ENCODE results near the gene NARF.
A peak's percentile ranks its signal among the peaks of the same experiment; 100 is the strongest.

The NARF gene

DNA sequence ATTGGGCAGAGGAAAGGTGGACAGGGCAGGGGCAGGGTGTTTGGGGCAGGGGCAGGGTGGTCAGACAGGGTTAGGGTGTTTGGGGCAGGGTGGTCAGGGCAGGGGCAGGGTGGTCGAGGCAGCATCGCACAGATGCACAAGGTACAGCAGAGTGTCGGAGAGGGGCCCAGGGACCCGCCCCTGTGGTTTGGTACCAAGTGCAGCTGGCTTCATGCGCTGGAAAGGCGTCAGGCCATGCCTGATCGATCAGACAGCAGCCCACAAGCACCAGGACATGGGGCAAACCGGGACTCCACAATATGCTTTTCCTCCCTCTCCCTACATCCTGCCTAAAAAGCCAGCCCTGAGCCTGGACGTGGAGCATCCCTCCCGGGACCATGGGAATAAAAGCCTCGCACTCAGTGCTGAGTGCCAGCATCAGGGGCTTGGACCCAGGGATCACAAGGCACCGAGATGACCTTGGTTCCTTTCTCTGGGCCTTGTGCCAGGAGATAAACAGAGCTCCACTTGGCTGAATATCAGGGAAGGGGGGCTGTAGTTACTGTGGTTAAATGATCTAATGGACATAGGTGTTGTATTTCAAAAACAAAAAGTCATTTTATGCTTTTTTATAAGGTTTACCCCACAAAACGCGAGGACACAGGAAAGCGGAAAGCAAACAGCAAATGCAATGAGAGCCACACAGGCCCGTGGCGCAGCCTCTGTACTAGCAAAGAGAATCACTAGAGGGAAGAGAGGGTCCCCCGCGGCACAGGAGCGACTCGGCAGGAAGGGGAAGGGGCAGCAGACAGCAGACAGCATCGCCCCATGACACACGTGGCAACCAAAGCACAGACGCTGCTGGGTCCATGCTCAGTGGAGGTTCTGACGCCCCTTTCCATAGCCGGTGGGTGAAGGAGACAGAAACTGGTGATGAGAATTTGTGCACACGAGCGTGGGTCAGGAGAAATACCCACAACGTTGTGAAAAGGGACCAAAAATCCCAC lies 45.7 kb upstream of the NARF start:
- Histone ChIP-seq H3K27me3 (ENCODE audit: insufficient read depth, low read depth, severe bottlenecking) (no peaks in the 10 kb centered on the region), H3K9me3 (ENCODE audit: severe bottlenecking) (no peaks in the 10 kb centered on the region), H3K27ac (no peak overlapping the region), H3K36me3 (peaks cover 29% of the 10 kb centered on the region), H3K4me3 (ENCODE audit: low read depth, low read length) (no peak overlapping the region)
- DNase-seq: no peak
- TF ChIP-seq, protein P1, sequence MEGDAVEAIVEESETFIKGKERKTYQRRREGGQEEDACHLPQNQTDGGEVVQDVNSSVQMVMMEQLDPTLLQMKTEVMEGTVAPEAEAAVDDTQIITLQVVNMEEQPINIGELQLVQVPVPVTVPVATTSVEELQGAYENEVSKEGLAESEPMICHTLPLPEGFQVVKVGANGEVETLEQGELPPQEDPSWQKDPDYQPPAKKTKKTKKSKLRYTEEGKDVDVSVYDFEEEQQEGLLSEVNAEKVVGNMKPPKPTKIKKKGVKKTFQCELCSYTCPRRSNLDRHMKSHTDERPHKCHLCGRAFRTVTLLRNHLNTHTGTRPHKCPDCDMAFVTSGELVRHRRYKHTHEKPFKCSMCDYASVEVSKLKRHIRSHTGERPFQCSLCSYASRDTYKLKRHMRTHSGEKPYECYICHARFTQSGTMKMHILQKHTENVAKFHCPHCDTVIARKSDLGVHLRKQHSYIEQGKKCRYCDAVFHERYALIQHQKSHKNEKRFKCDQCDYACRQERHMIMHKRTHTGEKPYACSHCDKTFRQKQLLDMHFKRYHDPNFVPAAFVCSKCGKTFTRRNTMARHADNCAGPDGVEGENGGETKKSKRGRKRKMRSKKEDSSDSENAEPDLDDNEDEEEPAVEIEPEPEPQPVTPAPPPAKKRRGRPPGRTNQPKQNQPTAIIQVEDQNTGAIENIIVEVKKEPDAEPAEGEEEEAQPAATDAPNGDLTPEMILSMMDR (IDR thresholded peaks at IDR 0.05; ENCODE audit: low read depth, low read length): no peak

DNA sequence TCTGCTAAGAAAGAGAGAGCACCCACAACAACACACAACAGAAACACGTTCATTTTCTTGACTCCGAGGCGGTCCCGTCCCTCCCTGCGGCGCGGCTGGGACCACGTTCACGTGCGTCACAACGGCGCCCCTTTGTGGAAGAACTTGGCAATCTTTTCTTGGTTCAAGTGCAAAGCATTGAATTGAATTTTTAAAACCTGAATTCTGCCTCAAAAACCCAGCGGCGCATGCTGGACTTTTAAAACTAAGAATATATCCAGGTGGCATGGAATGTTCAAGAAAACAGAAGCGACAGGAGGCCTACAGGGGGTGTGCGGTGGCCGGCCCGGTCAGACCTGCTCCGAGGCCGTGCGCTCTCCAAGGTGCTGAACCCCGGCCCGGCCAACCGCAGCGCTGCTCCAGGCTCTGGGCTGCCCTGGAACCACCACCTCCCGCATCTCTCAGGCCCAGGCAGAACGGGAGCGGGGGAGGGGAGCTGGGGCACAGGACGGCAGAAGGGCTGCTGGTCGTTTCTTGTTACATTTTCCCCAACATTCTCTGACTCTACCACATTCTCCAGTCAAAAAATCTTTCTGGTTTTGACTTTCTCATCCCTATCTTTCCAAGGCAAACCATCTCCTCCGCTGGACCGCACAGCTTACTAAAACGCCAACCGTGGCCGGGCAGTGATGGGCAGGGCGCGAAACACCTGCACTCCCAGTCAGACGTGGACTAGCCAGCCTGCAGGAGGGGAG lies 43.8 kb upstream of the NARF start:
- TF ChIP-seq, protein P1 (IDR thresholded peaks at IDR 0.05; ENCODE audit: low read depth, low read length): peak; percentile 76
- Histone ChIP-seq H3K9me3 (ENCODE audit: severe bottlenecking) (no peaks in the 10 kb centered on the region), H3K4me3 (ENCODE audit: low read depth, low read length) (no peak overlapping the region), H3K36me3 (peaks cover 30% of the 10 kb centered on the region), H3K27me3 (ENCODE audit: insufficient read depth, low read depth, severe bottlenecking) (no peaks in the 10 kb centered on the region), H3K27ac (peak overlapping the region; percentile 32)
- peak; percentile 85 for DNase-seq

DNA sequence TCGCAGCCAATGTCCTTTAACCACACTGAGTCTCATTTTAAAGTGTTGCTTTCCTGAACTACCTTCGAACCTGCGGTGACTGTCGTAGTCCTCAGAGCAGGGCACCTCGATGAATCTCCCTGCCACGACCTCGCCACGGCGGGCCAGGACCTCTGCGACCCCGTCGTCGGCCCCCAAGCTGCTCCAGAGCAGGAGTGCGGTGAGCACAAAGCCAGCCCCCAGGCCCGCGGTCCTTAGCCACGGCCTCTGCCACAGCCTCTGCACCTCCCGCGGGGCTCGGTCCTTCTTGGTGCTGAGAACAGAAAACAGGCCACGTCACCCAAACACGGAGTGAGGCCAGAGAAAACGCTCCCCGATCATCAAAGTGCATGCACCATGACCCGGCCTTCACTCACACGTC lies 43.2 kb upstream of the NARF start:
- TF ChIP-seq, protein P1 (IDR thresholded peaks at IDR 0.05; ENCODE audit: low read depth, low read length): no peak
- Histone ChIP-seq H3K27ac (peak overlapping the region; percentile 32), H3K4me3 (ENCODE audit: low read depth, low read length) (no peak overlapping the region), H3K36me3 (peaks cover 36% of the 10 kb centered on the region), H3K9me3 (ENCODE audit: severe bottlenecking) (no peaks in the 10 kb centered on the region), H3K27me3 (ENCODE audit: insufficient read depth, low read depth, severe bottlenecking) (no peaks in the 10 kb centered on the region)
- DNase-seq: no peak

DNA sequence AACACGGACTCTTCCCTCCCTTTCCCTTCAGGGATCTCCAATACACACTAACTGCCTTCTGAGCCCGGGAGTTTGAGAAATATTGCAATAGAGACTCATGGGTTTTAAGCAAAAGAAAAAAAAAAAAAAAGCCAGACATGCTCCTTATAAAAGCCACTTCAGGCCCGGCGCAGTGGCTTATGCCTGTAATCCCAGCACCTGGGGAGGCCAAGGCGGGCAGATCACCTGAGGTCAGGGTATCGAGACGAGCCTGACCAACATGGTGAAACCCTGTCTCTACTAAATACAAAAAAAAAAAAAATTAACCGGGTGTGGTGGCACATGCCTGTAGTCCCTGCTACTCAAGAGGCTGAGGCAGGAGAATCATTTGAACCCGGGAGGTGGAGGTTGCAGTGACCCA lies 42.8 kb upstream of the NARF start:
- TF ChIP-seq, protein P1 (IDR thresholded peaks at IDR 0.05; ENCODE audit: low read depth, low read length): no peak
- Histone ChIP-seq H3K36me3 (peaks cover 41% of the 10 kb centered on the region), H3K4me3 (ENCODE audit: low read depth, low read length) (no peak overlapping the region), H3K9me3 (ENCODE audit: severe bottlenecking) (no peaks in the 10 kb centered on the region), H3K27ac (peak overlapping the region; percentile 32), H3K27me3 (ENCODE audit: insufficient read depth, low read depth, severe bottlenecking) (no peaks in the 10 kb centered on the region)
- peak; percentile 66 for DNase-seq

DNA sequence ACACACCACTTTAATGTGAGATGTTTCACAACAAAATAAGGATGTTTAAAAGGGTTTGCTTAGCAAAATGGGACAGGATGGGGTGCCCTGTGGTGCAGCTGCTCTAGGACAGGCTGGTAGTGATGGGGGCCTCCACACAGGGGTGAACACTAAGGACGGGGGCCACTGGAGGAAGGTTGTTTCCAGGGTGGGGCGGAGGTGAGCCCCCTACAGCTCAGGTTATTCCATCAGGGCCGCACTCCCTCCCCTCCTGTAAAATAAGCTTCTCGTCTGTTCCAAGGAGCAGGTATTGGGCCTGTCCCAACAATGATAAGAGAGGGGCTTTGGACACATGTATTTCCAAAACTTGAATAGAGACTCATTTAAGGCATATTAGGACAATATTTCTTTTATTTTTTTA lies 42.3 kb upstream of the NARF start:
- Histone ChIP-seq H3K27me3 (ENCODE audit: insufficient read depth, low read depth, severe bottlenecking) (no peaks in the 10 kb centered on the region), H3K27ac (no peak overlapping the region), H3K4me3 (ENCODE audit: low read depth, low read length) (no peak overlapping the region), H3K9me3 (ENCODE audit: severe bottlenecking) (no peaks in the 10 kb centered on the region), H3K36me3 (peaks cover 43% of the 10 kb centered on the region)
- no peak for DNase-seq
- TF ChIP-seq, protein P1 (IDR thresholded peaks at IDR 0.05; ENCODE audit: low read depth, low read length): no peak
